ENCODE results near the gene PRSS27.

DNA sequence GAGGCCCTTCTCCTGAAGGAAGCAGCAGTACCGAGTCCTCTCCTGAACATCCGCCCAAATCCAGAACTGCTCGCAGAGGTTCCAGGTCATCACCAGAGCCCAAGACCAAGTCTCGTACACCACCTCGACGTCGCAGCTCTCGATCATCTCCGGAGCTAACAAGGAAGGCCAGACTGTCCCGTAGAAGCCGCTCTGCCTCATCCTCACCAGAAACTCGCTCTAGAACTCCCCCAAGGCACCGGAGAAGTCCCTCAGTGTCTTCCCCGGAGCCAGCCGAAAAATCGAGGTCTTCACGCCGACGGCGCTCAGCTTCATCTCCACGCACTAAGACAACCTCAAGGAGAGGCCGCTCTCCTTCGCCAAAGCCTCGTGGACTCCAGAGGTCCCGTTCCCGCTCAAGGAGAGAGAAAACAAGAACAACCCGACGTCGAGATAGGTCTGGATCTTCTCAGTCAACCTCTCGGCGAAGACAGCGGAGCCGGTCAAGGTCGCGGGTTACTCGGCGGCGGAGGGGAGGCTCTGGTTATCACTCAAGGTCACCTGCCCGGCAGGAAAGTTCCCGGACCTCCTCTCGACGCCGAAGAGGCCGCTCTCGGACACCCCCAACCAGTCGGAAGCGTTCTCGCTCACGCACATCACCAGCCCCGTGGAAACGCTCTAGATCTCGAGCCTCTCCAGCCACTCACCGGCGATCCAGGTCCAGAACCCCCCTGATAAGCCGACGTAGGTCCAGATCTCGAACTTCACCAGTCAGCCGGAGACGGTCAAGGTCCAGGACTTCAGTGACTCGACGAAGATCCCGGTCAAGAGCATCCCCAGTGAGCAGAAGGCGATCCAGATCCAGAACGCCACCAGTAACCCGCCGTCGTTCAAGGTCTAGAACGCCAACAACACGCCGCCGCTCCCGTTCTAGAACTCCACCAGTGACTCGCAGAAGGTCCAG lies 45.7 kb upstream of the PRSS27 start:
- no peak for TF ChIP-seq POLR2A (IDR thresholded peaks at IDR 0.05)
- no peak for TF ChIP-seq CTCF (IDR thresholded peaks at IDR 0.05 in 4 of 5, conservative IDR thresholded peaks at IDR 0.05 in 1 of 5)
